Mucosa of descending colon (tissue), 3 donors: ENCODE measurements around the gene CHCHD1. TPM values are rescaled to one million over a fixed set of nuclear protein-coding genes. Genes with fewer than 3 reads are reported as not detected.
"Not testable (repeated sequence)": the region's sequence is repeated elsewhere in the genome, so short reads cannot be mapped to it uniquely, and the experiment has no call there.

Source experiments
- ATAC-seq: fragments of 200-7000 bp; cut with Tn5 transposase; one replicate; pipeline ENCODE4 v1.9.1; 2020; ENCODE audit warnings: mild to moderate bottlenecking, moderate library complexity
- DNase-seq, 3 donors: peaks; one replicate each; pipeline ENCODE4 v3.0.0-alpha.2; 2020
- H3K36me3 ChIP-seq: fragments of 200-600 bp; one replicate; pipeline ENCODE4 v1.8.0; 2021; ENCODE audit warnings: low read depth, mild to moderate bottlenecking
- H3K4me1 ChIP-seq: fragments of 200-600 bp; one replicate; pipeline ENCODE4 v1.8.0; 2021; ENCODE audit warnings: low read depth, mild to moderate bottlenecking
- H3K4me3 ChIP-seq: fragments of 200-600 bp; one replicate; pipeline ENCODE4 v1.8.0; 2021; ENCODE audit warnings: mild to moderate bottlenecking
- H3K9me3 ChIP-seq: fragments of 200-600 bp; one replicate; pipeline ENCODE4 v1.8.0; 2021; ENCODE audit warnings: mild to moderate bottlenecking
- intact Hi-C, 2 donors: fragments of 100-400 bp; cut with DNase I in 1 of 2; cut with micrococcal nuclease in 1 of 2; formaldehyde crosslinking; loops; one replicate each; pipeline versions ENCODE4 v1.11.0 to v1.11.1; 2022; cut with DNase I, micrococcal nuclease
- total RNA-seq, 3 donors: library from RNA; stranded (reverse); fragmentation: NEBNext Ultra II Directional in 2 of 3; extraction: Animal tissue kit (Norgen Biotek cat#: 25700) in 2 of 3; gene quantifications; one replicate each; pipeline versions ENCODE4 v1.2.1 to v1.2.4, GENCODE V29; 2021 to 2023
- TF ChIP-seq, protein P1 (sequence below): fragments of 200-600 bp; IDR thresholded peaks from one replicate; pipeline ENCODE4 v1.8.0; 2022; ENCODE audit warnings: antibody characterized with exemption, mild to moderate bottlenecking
- donor health status: DM: no; HTN: no; CAD: no; lungs with moderate emphysema.
- donor health status: DM: no; HTN: no; CAD: no.
- donor health status: DM: no; HTN: yes; CAD: no.

The CHCHD1 gene
- total RNA-seq, 3 donors from 2014 or later = 19.8 to 26.2 (median 22.7) TPM

DNA sequence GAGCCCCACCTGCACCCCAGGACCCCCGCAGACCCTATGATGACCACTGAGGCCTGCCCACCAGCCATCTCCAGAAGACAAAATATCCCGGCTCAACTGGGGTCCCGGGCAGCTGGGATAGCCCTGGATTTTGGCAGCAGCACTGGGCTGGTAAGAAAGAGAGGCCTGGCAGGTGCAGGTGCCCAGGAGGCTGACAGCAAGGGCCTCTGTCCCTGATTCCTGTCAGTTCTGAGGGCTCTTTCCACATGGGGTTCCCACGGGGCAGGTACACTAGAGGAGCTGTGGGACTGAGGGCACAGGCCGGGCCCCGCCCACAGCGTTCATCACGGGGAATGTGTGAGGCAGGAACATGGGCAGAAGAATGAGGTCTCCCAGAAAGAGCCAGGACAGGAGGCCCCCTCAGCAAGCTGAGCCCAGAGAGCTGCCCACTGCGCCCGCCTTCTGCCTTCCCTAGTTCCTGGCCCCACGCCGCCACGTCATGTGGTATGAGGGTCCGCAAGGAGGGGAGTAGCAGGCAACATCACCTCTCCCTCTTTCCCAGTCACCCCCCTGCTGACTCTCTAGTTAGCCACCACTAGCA is 42.4 kb downstream of the CHCHD1 start:
- Histone ChIP-seq H3K4me3 (no peak overlapping the region), H3K36me3 (no peaks in the 10 kb centered on the region), H3K9me3 (no peaks in the 10 kb centered on the region), H3K4me1 (peaks cover 7% of the 10 kb centered on the region)
- TF ChIP-seq, protein P1, sequence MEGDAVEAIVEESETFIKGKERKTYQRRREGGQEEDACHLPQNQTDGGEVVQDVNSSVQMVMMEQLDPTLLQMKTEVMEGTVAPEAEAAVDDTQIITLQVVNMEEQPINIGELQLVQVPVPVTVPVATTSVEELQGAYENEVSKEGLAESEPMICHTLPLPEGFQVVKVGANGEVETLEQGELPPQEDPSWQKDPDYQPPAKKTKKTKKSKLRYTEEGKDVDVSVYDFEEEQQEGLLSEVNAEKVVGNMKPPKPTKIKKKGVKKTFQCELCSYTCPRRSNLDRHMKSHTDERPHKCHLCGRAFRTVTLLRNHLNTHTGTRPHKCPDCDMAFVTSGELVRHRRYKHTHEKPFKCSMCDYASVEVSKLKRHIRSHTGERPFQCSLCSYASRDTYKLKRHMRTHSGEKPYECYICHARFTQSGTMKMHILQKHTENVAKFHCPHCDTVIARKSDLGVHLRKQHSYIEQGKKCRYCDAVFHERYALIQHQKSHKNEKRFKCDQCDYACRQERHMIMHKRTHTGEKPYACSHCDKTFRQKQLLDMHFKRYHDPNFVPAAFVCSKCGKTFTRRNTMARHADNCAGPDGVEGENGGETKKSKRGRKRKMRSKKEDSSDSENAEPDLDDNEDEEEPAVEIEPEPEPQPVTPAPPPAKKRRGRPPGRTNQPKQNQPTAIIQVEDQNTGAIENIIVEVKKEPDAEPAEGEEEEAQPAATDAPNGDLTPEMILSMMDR = no peak
- DNase-seq (no peak), ATAC-seq (no peak)
- intact Hi-C loops = no loop called here

DNA sequence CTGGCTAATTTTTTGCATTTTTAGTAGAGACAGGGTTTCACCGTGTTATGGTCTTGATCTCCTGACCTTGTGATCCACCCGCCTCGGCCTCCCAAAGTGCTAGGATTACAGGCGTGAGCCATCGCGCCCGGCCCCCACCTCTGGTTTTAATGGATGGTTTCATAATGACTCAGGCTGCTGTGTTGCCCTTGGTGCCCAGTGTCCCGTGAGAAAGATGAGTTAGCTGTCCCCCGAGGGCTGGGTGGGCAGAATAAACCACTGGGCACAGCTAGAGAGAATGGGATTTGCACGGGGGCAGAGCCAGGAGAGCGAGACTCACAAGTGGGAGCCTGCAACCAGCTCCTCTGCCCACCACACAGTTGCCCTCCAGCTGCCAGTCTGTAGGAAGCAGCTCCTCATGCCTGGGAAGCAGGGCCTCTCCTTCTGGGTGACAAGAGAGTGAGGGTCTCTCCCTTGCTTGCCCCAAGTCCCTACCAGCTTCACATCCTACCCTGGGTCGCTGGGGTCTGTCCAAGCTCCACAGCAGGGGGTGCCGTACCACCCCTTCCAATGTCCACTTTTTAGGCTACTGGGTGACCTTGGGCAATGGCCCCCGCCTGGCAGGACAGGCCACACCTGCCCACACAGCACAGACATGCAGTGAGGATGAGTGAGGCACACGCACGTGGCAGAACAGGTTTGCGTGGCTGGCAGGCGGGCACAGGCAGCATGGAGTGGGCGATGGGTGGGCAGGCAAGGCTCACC is 45.7 kb downstream of the CHCHD1 start:
- DNase-seq (no peak), ATAC-seq (no peak)
- TF ChIP-seq, protein P1 = no peak
- Histone ChIP-seq H3K4me1 (no peaks in the 10 kb centered on the region), H3K4me3 (no peak overlapping the region), H3K9me3 (no peaks in the 10 kb centered on the region), H3K36me3 (no peaks in the 10 kb centered on the region)
- intact Hi-C loops = no loop called here

DNA sequence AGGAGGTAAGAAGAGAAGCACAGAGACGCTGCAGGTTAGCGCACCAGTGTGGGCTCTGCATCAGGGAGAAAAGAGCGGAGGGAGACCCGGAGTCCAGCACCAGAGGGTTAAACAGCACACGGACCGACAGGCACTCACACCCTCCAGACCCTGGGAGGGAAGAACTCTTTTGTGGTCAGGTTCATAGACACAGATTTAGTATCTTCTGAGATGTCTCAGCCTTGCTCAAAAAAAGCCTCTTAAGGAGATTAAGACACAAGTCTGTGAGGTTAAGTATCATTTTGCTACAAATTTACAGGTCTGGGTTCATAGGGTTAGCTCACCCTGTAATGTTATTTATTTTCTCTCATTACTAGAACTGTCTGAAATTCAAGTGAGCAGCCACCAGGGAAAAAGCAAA is 46.3 kb downstream of the CHCHD1 start:
- TF ChIP-seq, protein P1 = no peak
- intact Hi-C loops = no loop called here
- Histone ChIP-seq H3K36me3 (no peaks in the 10 kb centered on the region), H3K4me3 (no peak overlapping the region), H3K4me1 (no peaks in the 10 kb centered on the region), H3K9me3 (no peaks in the 10 kb centered on the region)
- ATAC-seq (no peak), DNase-seq (no peak)

GRCh38 chr10:73829090-73829489 is 47.2 kb downstream of the CHCHD1 start:
- H3K4me1 ChIP-seq, H3K36me3 ChIP-seq, H3K9me3 ChIP-seq, intact Hi-C loops, DNase-seq, H3K4me3 ChIP-seq, ATAC-seq: not testable (repeated sequence)

Other genes starting within 250 kb of the CHCHD1 start
- 100 to 1,000 TPM in 2 of 3 donors, 10 to 100 TPM in 1; 97.0 to 149 (median 109) TPM for gene USP54, start 190.7 kb upstream of the CHCHD1 start, total RNA-seq
- gene MYOZ1, start 140.6 kb upstream of the CHCHD1 start, total RNA-seq = not detected
- gene SYNPO2L, start 126.0 kb upstream of the CHCHD1 start, total RNA-seq = under 1 TPM in 1 of 3 donors, not detected in 2; 0.05 TPM
- gene AGAP5, start 83.9 kb upstream of the CHCHD1 start, total RNA-seq = 10 to 100 TPM in 1 of 3 donors, 1 to 10 TPM in 2; 6.4 to 12.8 (median 10.0) TPM
- 10 to 100 TPM; 64.5 to 73.6 (median 71.2) TPM for gene SEC24C, start 37.7 kb upstream of the CHCHD1 start, total RNA-seq
- gene ZSWIM8, start 3.6 kb downstream of the CHCHD1 start, total RNA-seq = 100 to 1,000 TPM in 1 of 3 donors, 10 to 100 TPM in 2; 72.5 to 119 (median 90.1) TPM
- gene NDST2, start 29.6 kb downstream of the CHCHD1 start, total RNA-seq = 10 to 100 TPM; 26.7 to 39.0 (median 29.0) TPM
- 100 to 1,000 TPM in 1 of 3 donors, 10 to 100 TPM in 2; 53.5 to 141 (median 57.2) TPM for gene CAMK2G, start 92.5 kb downstream of the CHCHD1 start, total RNA-seq
- gene PLAU, start 129.1 kb downstream of the CHCHD1 start, total RNA-seq = 10 to 100 TPM in 1 of 3 donors, 1 to 10 TPM in 2; 4.6 to 10.3 (median 5.8) TPM
- 100 to 1,000 TPM; 114 to 292 (median 117) TPM for gene VCL, start 216.1 kb downstream of the CHCHD1 start, total RNA-seq